COLO668 (cell line): Measurements from ENCODE around the gene NTRK2.

Source experiments
- DNase-seq: peaks from one replicate; lab custom pipeline; 2025; ENCODE audit not compliant: unreplicated experiment; lab: John Stamatoyannopoulos, UW

Gene NTRK2

DNA sequence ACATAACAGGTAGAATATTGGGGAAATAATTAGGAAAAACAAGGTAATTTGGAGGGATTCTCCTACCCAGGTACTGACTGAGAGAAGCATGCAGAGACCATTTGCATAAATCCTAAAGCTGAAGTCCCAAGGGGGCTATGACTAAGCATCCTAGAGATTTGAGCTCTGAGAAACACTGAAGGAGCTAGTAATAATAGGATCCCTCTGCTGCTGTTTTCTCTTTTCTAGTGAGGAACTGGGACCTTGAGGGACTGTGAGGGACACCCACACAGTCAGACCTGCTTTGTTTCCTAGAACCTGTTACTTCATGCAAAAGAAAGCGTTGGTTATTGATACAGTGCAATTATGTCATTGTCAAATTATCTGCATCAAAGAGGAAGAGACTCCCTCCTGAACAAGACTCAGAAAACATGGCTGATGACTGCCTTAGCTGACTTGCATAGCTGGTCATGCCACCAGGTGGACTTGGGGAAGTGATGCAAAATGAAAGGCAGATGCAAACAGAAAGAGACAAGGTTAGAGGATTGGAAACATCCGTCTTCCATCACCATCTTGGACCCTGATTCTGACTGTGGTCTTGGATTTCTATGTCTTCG, 335.4 kb downstream of the NTRK2 start:
- no peak for DNase-seq

DNA sequence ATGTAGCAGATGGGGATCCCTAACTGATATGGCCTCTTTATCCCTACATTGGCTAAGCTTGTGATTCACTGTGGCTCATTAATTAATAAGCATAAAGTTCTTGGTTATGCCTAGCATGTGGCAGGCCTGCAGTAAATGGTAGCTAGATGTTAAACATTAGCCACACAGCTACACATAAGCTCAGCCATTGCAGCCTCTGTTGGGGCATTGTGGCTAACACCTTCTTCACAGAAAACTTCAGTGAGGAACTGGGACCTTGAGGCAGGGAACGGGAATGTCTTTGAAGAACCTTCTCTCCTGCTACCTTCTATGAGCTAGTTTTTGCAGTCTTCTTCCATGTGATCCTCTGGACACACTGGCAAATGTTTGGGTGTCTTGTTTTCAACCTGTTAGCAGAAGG, 338.2 kb downstream of the NTRK2 start:
- DNase-seq: no peak

DNA sequence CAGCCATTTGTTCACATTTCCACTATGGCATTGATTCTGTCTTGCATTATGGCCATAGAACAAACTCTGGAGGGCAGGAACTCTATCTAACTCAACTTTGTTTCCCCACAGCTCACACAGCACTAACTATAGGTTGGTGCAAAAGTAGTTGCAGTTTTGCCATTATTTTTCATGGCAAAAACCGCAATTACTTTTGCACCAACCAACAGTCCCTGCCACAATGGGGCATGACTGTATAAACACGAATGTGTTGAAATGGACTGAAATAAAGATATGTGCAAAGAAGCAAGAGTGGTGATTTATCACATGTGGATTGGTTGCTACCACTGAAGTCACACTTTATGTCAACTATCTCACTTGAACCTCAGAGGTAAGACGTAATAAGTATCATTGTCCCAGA, 338.7 kb downstream of the NTRK2 start:
- DNase-seq: no peak

DNA sequence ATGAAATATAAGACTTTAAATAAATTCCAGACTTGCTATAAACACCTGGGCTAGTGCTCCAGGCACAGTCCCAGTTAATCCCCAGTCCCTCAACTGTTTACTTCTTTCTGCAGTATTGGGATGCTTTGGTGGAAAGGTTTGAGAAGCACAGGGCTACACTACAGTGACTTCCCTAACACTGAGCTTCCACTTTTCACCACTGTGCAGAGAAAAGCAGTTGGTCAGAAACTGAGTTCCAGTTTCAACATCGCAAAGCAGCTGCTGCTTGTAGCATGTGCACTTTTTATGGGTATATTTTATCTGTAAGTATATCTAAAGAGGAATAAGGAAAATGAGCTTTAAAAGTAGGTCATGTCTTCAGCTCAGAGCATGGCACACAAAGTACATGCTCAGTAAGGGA, 339.7 kb downstream of the NTRK2 start:
- no peak for DNase-seq

DNA sequence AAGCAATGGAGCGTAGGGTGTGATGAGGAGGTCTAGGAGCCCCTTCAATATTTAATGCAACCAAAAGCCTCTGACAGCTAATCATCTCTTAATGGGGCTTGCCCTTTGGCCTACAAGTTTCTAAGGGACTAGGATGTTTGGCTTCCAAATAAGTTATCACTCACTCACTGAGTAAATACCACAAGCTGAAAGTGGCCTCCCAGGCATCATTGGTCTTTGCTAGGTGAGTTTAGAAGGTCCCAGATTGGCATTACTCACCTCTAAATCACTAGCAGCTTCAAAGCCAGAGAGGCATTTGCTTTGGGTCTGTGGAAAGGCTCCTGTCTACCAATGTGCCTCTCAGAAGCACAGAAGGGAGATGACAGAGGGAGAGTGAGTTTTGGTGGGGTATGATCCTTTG, 344.2 kb downstream of the NTRK2 start:
- DNase-seq: no peak

DNA sequence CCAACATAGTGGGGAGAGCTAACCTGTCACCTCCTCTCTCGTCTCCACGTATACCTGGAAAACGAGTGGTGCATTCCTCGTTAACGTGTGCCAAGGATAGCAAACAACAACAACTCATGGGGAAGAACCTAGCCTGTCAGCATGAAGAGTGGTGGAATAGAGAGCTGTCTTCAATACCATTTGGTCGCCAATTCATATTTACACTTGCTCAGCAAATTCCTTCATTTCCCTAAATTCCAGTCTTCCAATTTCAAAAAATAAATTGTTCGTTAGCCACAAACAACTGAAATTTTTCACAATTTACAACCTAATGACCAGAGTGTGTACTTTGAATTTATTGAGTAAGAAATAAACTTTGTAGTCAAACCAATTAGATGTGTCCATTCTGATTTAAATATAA, 344.8 kb downstream of the NTRK2 start:
- DNase-seq: no peak

DNA sequence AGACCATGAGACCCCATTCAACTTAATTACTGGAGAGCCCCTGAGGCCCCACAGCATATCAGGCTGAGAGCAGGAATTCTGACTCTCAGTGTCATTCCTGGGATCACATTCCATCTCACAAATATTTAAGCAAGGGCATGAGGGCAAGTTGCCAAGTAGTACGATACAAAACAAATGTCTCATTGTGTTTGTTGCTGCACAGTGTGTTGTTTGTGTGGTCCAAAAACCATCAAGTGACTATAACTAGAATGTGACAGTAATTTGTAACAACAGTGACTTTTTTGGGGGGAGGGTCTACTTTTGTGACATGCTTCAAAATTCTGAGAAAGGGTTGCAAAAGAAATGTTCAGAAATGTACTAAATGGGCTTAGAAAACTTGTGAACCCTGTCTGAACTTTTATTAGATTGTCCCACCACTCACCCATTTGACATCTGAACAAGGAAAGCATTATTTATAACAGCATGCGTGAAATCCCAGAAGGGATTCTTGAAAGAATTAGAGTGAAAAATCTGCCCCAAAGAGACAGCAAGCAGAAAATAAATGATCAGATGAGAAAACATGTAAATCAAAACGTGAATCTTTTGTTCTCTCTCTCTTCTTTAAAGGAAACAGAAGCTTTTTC, 347.0 kb downstream of the NTRK2 start:
- no peak for DNase-seq

DNA sequence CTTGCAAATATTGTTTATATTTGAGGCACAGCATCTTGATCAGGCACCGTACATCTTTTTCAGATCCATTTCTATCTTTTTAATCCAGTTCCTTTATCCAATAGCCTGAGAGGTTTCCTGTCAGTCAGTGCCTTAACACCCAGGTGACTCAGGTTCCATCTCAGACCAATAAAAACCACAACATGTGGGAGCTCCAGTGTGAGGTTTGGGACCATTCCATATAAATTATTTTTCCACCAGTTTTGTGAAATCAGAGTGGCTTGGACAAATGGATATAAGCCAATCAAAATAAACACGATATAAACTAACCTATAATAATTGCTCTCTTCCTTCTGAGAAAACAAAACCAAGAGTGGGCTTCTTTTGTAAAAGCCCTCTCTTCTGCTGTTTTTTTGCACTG, 351.3 kb downstream of the NTRK2 start:
- no peak for DNase-seq

DNA sequence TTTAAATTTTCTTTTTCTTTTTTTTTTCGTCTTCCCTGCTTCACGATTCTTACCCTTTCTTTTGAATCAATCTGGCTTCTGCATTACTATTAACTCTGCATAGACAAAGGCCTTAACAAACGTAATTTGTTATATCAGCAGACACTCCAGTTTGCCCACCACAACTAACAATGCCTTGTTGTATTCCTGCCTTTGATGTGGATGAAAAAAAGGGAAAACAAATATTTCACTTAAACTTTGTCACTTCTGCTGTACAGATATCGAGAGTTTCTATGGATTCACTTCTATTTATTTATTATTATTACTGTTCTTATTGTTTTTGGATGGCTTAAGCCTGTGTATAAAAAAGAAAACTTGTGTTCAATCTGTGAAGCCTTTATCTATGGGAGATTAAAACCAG, 352.2 kb downstream of the NTRK2 start:
- no peak for DNase-seq

DNA sequence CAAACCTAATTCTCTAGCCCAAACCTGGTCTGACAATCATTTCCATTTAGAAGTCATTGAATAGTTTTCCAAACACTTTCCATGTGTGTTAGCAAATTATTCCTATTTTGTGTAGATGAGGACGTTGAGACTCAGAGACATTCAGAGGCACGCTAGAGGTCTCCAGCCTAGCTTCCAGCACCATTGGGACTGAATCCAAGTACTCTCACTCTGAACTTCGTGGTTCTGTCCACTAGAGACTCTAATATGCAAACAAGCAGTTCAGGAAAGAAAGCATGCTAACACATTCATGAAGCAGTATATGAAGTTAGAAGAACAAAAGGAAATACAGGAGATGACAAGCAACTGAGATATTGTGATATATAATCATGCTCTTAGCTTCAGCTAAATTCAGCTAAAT, 354.8 kb downstream of the NTRK2 start:
- DNase-seq: no peak

DNA sequence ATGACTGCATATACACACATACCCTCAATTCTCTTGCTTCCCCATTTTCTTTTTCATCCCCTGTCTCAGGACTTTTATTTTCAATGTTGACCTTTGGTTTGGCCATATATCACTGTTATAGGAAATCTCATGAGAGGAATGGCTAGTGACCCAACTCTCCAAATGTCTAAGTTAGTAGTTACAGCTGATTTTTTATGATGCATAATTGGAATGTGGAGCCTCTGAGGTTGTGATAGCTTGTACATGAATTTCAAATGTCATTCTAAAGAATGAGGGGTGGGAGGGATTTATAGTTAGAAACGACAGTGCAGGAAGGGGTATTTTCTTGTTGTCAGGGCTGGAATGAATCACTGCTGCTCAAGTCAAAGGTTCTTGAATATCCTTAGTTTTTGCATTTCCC, 356.1 kb downstream of the NTRK2 start:
- DNase-seq: no peak

DNA sequence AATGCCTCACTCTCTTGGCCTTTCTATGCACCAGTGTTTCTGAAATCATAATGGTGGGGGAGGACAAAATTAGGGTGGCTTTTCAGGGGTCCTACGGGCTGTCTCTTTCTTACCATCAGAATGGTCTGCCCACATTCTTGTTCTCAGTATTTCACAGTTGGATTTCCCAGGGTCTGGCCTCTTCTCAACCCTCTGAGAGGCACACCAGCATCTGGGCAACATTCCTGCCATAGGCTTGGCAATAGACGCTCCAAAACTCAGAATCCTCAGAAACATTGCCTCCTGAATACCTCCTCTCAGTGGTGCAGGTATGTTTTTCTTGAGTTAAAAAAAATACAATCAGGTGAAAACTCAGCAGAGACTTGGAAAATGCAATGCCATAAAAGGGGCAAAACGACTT, 358.3 kb downstream of the NTRK2 start:
- no peak for DNase-seq

DNA sequence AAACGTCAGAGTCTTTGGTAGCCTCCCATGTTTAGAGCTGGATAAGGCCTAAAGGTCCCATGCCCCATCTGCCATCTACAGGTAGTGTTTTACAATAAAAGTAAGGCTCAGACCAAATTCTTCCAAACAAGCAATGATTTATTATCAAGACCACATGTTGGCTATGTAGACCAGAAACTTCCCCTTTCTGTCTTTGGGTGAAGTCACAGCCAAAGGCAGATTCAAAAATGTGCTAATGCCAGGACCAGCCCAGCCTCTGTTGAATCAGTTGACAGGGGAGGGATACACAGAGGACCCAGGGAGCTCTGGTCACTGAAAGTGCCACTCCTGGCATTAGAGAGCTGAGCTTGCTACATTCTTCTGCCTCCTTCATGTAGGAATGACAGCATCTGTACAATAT, 360.8 kb downstream of the NTRK2 start:
- DNase-seq: no peak

DNA sequence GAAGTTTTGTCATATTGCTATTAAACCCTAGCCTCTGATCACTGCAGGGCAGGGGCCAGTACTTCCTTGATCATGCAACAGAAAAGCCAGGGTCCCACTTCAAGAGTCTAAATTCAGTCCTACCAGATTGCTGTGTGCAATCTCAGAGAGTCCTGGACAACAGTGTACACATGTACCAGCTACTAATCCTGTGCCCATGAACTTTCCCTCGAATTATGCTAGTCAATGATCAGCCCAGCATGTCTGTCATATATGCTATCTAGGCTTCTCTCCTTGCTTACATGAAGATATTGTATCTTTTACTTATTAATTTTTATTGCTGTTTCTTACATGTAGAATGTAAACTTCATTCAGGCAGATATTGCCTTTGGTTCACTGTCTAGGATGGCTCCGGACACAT, 367.0 kb downstream of the NTRK2 start:
- no peak for DNase-seq

DNA sequence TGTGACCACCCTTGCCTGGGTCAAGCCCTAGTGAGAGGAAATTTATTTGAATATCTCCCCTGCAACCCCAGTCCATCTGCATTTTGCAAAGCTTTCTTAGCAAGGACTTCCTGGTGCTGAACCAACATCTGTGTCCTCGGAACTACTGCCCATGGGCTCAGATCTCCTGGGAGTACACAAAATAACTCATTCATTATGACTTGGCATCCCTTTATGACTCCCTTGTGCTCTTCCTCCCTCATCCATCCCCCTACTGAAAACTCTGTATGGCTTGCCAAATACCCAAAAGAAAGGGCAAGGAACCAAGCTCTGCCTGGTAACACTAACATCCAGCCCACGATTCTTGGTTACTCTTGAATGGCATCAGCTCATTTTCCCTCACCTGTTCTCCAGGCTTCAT, 368.5 kb downstream of the NTRK2 start:
- DNase-seq: no peak

DNA sequence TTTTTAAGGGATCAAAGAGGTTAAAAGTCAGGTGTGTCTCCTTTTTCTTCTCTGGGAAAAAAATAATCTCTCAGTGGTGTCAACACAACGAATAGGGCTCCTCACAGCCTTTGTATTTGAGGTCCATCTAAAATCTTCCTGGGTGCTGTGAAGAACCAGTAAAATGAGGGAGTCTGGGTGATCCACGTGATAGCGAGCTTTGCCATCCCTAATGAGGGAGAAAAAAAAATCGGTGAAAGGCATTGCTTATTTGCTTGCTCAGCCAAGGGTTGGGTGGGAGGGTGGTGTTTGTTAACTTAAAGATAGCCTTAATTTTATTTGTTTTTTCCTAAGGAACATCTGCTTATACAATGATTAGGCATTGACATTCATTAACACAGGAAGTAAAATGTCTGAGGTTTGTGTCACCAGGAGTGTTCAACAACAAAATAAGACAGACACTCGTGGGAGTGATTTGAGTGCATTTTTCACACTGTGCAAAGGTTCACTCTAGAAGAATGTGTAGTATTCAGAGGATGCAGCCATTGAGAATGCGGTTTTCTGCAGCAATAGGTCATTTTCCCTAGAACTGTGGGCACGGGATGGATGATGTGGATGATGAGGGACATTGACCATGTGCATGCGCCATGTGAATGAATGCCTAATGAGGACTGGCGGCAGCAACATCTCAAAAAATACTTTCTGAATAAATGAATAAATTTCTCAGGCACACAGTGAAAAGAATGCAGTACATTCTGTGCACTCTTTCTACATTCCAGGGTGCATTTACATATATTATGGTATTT, 369.5 kb downstream of the NTRK2 start:
- no peak for DNase-seq

DNA sequence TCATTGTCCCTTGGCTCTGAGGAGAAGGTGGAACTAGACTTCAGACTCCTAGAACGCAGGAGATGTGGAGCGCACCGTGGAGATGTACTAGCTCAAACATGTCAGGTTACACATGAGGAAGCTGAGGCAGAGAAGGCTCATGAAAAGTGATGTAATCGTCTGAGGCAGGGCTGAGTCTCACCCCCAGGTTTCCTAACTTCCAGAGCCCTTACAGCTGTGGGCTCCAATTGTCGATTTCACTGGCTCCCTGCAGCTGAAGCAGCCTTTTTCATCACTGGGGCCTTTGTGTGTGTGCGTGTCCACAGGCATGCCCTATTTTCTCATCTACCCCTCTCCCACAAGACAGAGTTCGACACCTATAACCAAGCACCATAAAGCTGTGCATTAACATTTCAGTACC, 370.6 kb downstream of the NTRK2 start:
- no peak for DNase-seq

DNA sequence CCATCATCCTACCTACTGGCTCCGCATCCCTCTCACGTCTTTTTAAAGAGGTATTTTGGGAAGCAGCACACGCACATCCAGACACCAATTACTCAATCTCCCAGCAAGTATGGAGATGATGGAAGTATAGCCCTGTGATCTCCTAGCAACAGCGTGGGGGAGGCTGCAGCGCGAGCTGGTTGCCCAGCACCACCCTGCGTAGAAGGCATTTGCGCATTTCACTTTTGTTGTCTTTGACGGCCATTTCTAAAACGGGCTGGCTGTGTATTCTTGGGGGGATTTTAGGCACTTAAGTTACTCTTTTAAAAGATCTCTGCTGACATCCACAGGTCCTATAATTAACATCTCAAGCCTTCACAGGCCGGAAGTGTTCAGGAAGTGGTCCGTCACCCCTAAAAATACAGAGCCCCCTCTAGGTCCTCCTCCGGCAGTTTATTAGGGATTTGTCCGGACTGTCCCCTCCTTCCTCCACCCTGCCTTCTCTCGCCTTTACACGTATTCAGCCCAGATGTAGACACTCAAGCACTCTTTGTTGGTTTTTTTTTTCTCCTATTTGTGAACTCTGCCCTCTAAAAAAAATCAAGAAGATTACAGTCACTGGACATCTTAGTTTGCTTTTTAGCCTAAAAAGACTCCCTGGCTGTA, 371.4 kb downstream of the NTRK2 start:
- DNase-seq: no peak

DNA sequence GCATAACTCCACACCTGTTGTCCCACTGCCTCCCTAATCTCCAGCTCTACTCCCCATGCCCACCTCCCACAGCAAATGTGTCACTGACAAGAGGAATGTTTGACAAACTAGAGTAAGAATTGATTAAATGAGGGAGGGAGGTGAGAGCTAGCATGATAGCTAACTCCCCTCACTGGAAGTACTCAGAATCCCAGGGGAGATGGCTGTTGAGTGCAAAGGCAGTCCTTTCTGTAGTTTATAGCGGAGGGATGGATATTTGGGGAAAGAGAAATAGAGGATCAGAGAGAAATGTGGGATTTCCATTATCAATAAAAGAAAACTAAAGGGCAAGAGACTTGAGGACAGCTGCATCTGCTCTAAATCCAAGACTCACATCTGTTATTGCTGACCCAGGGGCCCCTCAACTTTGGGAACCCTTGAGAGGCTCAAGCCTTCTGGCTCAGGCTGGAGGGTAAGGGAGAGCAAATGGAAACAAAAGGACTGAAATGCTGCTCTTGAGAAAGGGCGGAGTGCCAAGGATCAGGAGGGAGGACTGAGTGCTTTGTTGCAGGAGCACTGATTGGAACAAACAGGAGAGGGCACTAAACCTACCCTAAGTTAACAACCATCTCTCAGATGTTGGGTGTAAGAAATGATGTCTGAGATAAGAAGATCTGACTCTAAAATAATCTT, 372.1 kb downstream of the NTRK2 start:
- no peak for DNase-seq

DNA sequence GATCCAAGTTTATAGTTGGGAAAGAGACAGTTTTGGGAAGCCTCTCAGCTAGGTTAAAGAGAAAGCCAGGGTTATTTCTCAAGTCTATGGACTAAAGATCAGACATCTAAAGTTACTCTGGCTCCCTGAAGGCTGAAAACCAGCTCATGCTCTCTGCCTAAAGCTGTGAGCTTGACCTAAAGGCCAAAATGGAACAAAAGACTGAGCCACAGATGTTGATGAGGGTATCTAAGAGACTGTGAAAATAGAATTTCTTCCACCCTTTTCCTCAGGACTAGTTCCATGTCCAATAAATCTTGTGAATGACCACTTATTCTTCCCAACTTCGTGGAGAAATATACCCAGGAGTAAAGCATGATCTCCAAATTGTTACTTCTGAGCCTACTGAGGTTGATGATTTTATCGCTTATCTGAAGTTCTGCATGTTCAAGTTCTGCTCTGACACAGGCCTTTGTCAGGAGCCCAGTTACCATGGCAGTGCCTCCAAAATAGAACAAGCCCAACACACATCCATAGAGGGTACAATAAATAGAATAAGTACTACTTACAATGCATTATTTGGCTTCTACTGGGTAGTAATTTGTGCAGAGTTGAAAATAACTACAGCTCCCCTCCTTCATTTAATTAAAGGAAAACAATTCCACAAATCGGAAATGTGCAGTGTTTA, 373.6 kb downstream of the NTRK2 start:
- no peak for DNase-seq

DNA sequence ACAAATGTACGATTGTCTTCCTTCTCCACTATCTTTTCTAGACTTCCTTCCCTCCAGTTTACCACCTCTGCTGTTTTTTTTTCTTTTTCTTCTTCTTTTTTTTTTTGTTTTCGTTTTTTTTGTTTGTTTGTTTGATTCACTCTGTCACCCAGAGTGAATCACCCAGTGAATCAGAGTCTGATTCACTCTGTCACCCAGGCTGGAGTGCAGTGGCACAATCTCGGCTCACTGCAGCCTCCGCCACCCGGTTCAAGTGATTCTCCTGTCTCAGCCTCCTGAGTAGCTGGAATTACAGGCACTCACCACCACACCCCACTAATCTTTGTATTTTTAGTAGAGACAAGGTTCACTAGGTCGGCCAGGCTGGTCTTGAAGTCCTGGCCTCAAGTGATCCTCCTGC, 375.7 kb downstream of the NTRK2 start:
- DNase-seq: no peak
